Measurements from ENCODE around the gene TMC5. TPM values are rescaled to one million over a fixed set of nuclear protein-coding genes. Genes with fewer than 3 reads are reported as not detected.

The TMC5 gene
- total and polyA plus RNA-seq, 2 of the 13 experiments (the other 11 are each of a cell fraction or from before 2014, with no cell fraction given): 0.09 to 0.41 TPM

- TF ChIP-seq ZNF318 (CRISPR knock-in tag; IDR thresholded peaks at IDR 0.05): 0 out of 2 replicates have a peak, but pooled peaks have one; percentile 1
These were observed 105.1 kb downstream of the TMC5 start (continued) for GRCh38 chr16:19522760-19523159.

GRCh38 chr16:19523184-19523558 lies 105.5 kb downstream of the TMC5 start:
- FAIRE-seq (no peak), ATAC-seq (peak; percentile 8; the same call in 1 of the 3 replicates), DNase-seq (ENCODE audit: low spot score) (peak; percentile 46)
- Histone ChIP-seq H3K9ac (ENCODE audit: insufficient read depth, low read depth, low read length) (peak overlapping the region; percentile 49), H3K4me2 (ENCODE audit: low read depth, low read length) (peak overlapping the region; percentile 90), H3K79me2 (ENCODE audit: insufficient read depth, low read length) (peaks cover 51% of the 10 kb centered on the region), H4K20me1 (ENCODE audit: insufficient read depth, low read length) (no peaks in the 10 kb centered on the region), H3K36me3 (replicated peaks in 1 of 2; ENCODE audit: control insufficient read depth in 1 of 2, insufficient read depth in 2 of 2, low read length in 2 of 2) (peaks cover 1 to 6% of the 10 kb centered on the region in 2 experiments; a peak in 2 of 5 replicates), H2AFZ (ENCODE audit: low read length) (peak overlapping the region; percentile 62), H3K27me3 (ENCODE audit: control insufficient read depth in 1 of 2, insufficient read depth in 2 of 2, low read length in 2 of 2) (no peaks in the 10 kb centered on the region; a peak in 1 of 5 replicates), H3K27ac (ENCODE audit: extremely low read length, insufficient read depth, low read length) (peak overlapping the region; percentile 34), H3K4me3 (replicated peaks in 1 of 3; ENCODE audit: insufficient read depth in 1 of 3, low read depth in 2 of 3, low read length in 3 of 3) (peak overlapping the region; percentile 94 to 100 (median 95)), H3K4me1 (ENCODE audit: insufficient read depth, low read length) (peaks cover 60% of the 10 kb centered on the region), H3K9me3 (ENCODE audit: low read length) (no peaks in the 10 kb centered on the region)
- intact Hi-C loops (cut with micrococcal nuclease; ENCODE audit: unreplicated experiment) (loop anchor here (2.0 to 10.0 kb wide), 2 partner anchors 32 to 728 kb away; partner anchors contain the start of genes RPS15A and VPS35L), in situ Hi-C loops (cut with HindIII; ENCODE audit: extremely low pct_ligation_motif_present, low pct_unique_long_range_greater_than_20kb) (no loop called here)
- 11% methylated on average over 18 of the region's 18 CpGs for WGBS (ENCODE audit: low lambda C conversion rate)
- ChIA-PET POLR2A (interaction anchor here (0.6 to 2.7 kb wide), 7 partner anchors 9 to 1283 kb away, joined by 3 to 34 read pairs (median 5); partner anchors contain the start of genes ERI2, REXO5, RPS15A and VPS35L), CTCF (ENCODE audit: low intra/inter-chr PET ratio, low total read pairs) (no interaction called here)
- BruUV-seq (replicated peaks): no TSS peak
- TF ChIP-seq ATF3 (CRISPR knock-in tag; IDR thresholded peaks at IDR 0.05) (no peak), SMYD3 (CRISPR knock-in tag; IDR thresholded peaks at IDR 0.05) (0 out of 2 replicates have a peak, but pooled peaks have one; percentile 56), ZNF749 (CRISPR knock-in tag; IDR thresholded peaks at IDR 0.05; ENCODE audit: borderline replicate concordance) (no peak), FOXM1 (CRISPR knock-in tag; IDR thresholded peaks at IDR 0.05) (no peak), ZNF766 (CRISPR knock-in tag; IDR thresholded peaks at IDR 0.05; ENCODE audit: borderline replicate concordance) (no peak), PLRG1 (conservative IDR thresholded peaks at IDR 0.05) (no peak), EZH2 (conservative IDR thresholded peaks at IDR 0.05; ENCODE audit: low read depth, low read length) (no peak), SAP130 (CRISPR knock-in tag; IDR thresholded peaks at IDR 0.05; ENCODE audit: low read depth) (no peak), SRY (CRISPR knock-in tag; IDR thresholded peaks at IDR 0.05) (peak; percentile 16; the same call in 1 of the 2 replicates), ZNF18 (CRISPR knock-in tag; IDR thresholded peaks at IDR 0.05; ENCODE audit: insufficient replicate concordance) (no peak), ZNF740 (CRISPR knock-in tag; IDR thresholded peaks at IDR 0.05) (no peak)
